Measurements from ENCODE around the gene EXOC3L4.

Gene EXOC3L4

GRCh38 chr14:103132381-103133209 is 38.1 kb downstream of the EXOC3L4 start:
- DNase-seq (ENCODE audit: low read depth in 1 of 2, low spot score in 1 of 2), result no peak

GRCh38 chr14:103133210-103134140 is 39.0 kb downstream of the EXOC3L4 start:
- DNase-seq (ENCODE audit: low read depth in 1 of 2, low spot score in 1 of 2), result no peak

GRCh38 chr14:103134405-103134804 is 39.9 kb downstream of the EXOC3L4 start:
- DNase-seq (ENCODE audit: low read depth in 1 of 2, low spot score in 1 of 2), result no peak

GRCh38 chr14:103134919-103135318 is 40.4 kb downstream of the EXOC3L4 start:
- DNase-seq (ENCODE audit: low read depth in 1 of 2, low spot score in 1 of 2), result no peak

- no peak for DNase-seq (ENCODE audit: low read depth in 1 of 2, low spot score in 1 of 2)
These were observed 41.1 kb downstream of the EXOC3L4 start for GRCh38 chr14:103135333-103136260.

GRCh38 chr14:103136388-103137271 is 42.1 kb downstream of the EXOC3L4 start:
- DNase-seq (ENCODE audit: low read depth in 1 of 2, low spot score in 1 of 2), result no peak

GRCh38 chr14:103137689-103138300 is 43.3 kb downstream of the EXOC3L4 start:
- no peak for DNase-seq (ENCODE audit: low read depth in 1 of 2, low spot score in 1 of 2)

- DNase-seq (ENCODE audit: low read depth in 1 of 2, low spot score in 1 of 2), result no peak
These were observed 44.0 kb downstream of the EXOC3L4 start for GRCh38 chr14:103138301-103139131.

- no peak for DNase-seq (ENCODE audit: low read depth in 1 of 2, low spot score in 1 of 2)
These were observed 44.9 kb downstream of the EXOC3L4 start for GRCh38 chr14:103139132-103140025.

GRCh38 chr14:103140316-103141109 is 46.0 kb downstream of the EXOC3L4 start:
- DNase-seq (ENCODE audit: low read depth in 1 of 2, low spot score in 1 of 2), result no peak

- DNase-seq (ENCODE audit: low read depth in 1 of 2, low spot score in 1 of 2), result no peak
These were observed 46.7 kb downstream of the EXOC3L4 start for GRCh38 chr14:103141117-103141796.

GRCh38 chr14:103142026-103142425 is 47.5 kb downstream of the EXOC3L4 start:
- DNase-seq (ENCODE audit: low read depth in 1 of 2, low spot score in 1 of 2), result no peak

- DNase-seq (ENCODE audit: low read depth in 1 of 2, low spot score in 1 of 2), result no peak
These were observed 48.3 kb downstream of the EXOC3L4 start for GRCh38 chr14:103142721-103143302.

- no peak for DNase-seq (ENCODE audit: low read depth in 1 of 2, low spot score in 1 of 2)
These were observed 49.0 kb downstream of the EXOC3L4 start for GRCh38 chr14:103143506-103143905.

- no peak for DNase-seq (ENCODE audit: low read depth in 1 of 2, low spot score in 1 of 2)
These were observed 49.6 kb downstream of the EXOC3L4 start for GRCh38 chr14:103144085-103144484.
